Naive B cell (primary cell): ENCODE data around the gene PCDHGA11. TPM values are rescaled to one million over a fixed set of nuclear protein-coding genes. Genes with fewer than 3 reads are reported as not detected.
"Not testable (repeated sequence)": the region's sequence is repeated elsewhere in the genome, so short reads cannot be mapped to it uniquely, and the experiment has no call there.

Source experiments
- ATAC-seq, 2 donors: fragments of 150-1000 bp; cut with Tn5 transposase; 2 replicates each; pipeline ENCODE4 v1.10.0; 2021; ENCODE audit warnings: low read depth in 2 of 2, mild to moderate bottlenecking in 2 of 2, moderate library complexity in 2 of 2
- DNase-seq: peaks from one replicate; pipeline ENCODE4 v3.0.0; 2022
- H3K27ac Mint-ChIP-seq, 6 donors: one replicate each; pipeline ENCODE4 v1.8.0; 2020 to 2022; ENCODE audit warnings: mild to moderate bottlenecking in 6 of 6, mixed read lengths in 6 of 6, moderate library complexity in 5 of 6, inconsistent platforms in 2 of 6
- H3K27me3 Mint-ChIP-seq, 3 donors: one replicate each; pipeline ENCODE4 v1.8.0; 2021 to 2022; ENCODE audit warnings: mixed read lengths in 3 of 3, mild to moderate bottlenecking in 1 of 3
- H3K36me3 Mint-ChIP-seq, 2 donors: one replicate each; pipeline ENCODE4 v1.8.0; 2020 to 2022; ENCODE audit warnings: mixed read lengths in 2 of 2, inconsistent platforms in 1 of 2, mild to moderate bottlenecking in 1 of 2
- H3K4me1 Mint-ChIP-seq, 3 donors: one replicate each; pipeline ENCODE4 v1.8.0; 2020 to 2022; ENCODE audit warnings: mixed read lengths in 3 of 3, inconsistent platforms in 1 of 3, mild to moderate bottlenecking in 1 of 3, moderate library complexity in 1 of 3
- H3K4me3 Mint-ChIP-seq, 8 donors: one replicate each; pipeline ENCODE4 v1.8.0; 2020 to 2022; ENCODE audit warnings: mild to moderate bottlenecking in 8 of 8, mixed read lengths in 8 of 8, moderate library complexity in 8 of 8, inconsistent platforms in 2 of 8
- H3K9me3 Mint-ChIP-seq, 7 donors: one replicate each; pipeline ENCODE4 v1.8.0; 2020 to 2022; ENCODE audit warnings: mixed read lengths in 7 of 7, mild to moderate bottlenecking in 5 of 7, inconsistent platforms in 2 of 7, moderate library complexity in 1 of 7
- polyA plus RNA-seq, 6 donors: library from polyadenylated mRNA; unstranded; fragments of 300-500 nt; fragmentation: Illumina TruSeq; gene quantifications; one replicate each; pipeline ENCODE4 v1.2.3, GENCODE V29; 2021; ENCODE audit warnings: low read depth in 6 of 6

Gene PCDHGA11
- polyA plus RNA-seq, 6 donors from 2014 or later, result not detected

- no peak for ATAC-seq
- Mint-ChIP-seq H3K27ac (peak overlapping the region in 2 of 6 donors; percentile 53 to 75), H3K4me1 (peaks cover 0 to 4% (median 0%) of the 10 kb centered on the region in 3 donors), H3K4me3 (peak overlapping the region in 2 of 8 donors; percentile 2 to 42), H3K9me3 (peaks cover 4 to 82% (median 43%) of the 10 kb centered on the region in 7 donors), H3K27me3 (peaks cover 66 to 79% (median 74%) of the 10 kb centered on the region in 3 donors), H3K36me3 (peaks cover 30% of the 10 kb centered on the region in 2 donors)
- no peak for DNase-seq
Observed at GRCh38 chr5:141389153-141390042, 31.5 kb upstream of the PCDHGA11 start.

GRCh38 chr5:141392429-141393198 is 28.2 kb upstream of the PCDHGA11 start, which contains the start of gene PCDHGA8:
Gene PCDHGA8, plus strand, starts transcription at chr5:141392633. Its CDS starts 181 bp downstream, at chr5:141392814.
- Mint-ChIP-seq H3K27me3 (peaks cover 56 to 77% (median 60%) of the 10 kb centered on the region in 3 donors), H3K9me3 (peaks cover 4 to 70% (median 38%) of the 10 kb centered on the region in 7 donors), H3K4me3 (peak within 1 kb of the TSS in 3 of 8 donors; percentile 12 to 41 (median 21)), H3K27ac (peak within 1 kb of the TSS in 4 of 6 donors; percentile 47 to 81 (median 74)), H3K36me3 (peaks cover 24 to 31% of the 10 kb centered on the region in 2 donors), H3K4me1 (peaks cover 0 to 4% (median 0%) of the 10 kb centered on the region in 3 donors)
- ATAC-seq, result no peak
- DNase-seq, result no peak

GRCh38 chr5:141393267-141393666 is 27.6 kb upstream of the PCDHGA11 start:
- H3K9me3 Mint-ChIP-seq, result peaks cover 4 to 70% (median 37%) of the 10 kb centered on the region in 7 donors
- no peak for ATAC-seq
- peaks cover 24 to 30% of the 10 kb centered on the region in 2 donors for H3K36me3 Mint-ChIP-seq
- peak overlapping the region in 1 of 8 donors; percentile 12 for H3K4me3 Mint-ChIP-seq
- peak overlapping the region in 2 of 6 donors; percentile 47 to 79 for H3K27ac Mint-ChIP-seq
- H3K4me1 Mint-ChIP-seq, result peaks cover 0 to 4% (median 0%) of the 10 kb centered on the region in 3 donors
- peaks cover 55 to 75% (median 57%) of the 10 kb centered on the region in 3 donors for H3K27me3 Mint-ChIP-seq
- no peak for DNase-seq

- ATAC-seq, DNase-seq, H3K4me1 Mint-ChIP-seq: not testable (repeated sequence)
- Mint-ChIP-seq H3K27me3 (peaks cover 52 to 75% (median 55%) of the 10 kb centered on the region in 3 donors), H3K36me3 (peaks cover 16 to 21% of the 10 kb centered on the region in 2 donors), H3K27ac (peak overlapping the region in 2 of 6 donors; percentile 24 to 79), H3K4me3 (peak overlapping the region in 1 of 8 donors; percentile 16), H3K9me3 (peaks cover 4 to 71% (median 38%) of the 10 kb centered on the region in 7 donors)
Observed at GRCh38 chr5:141394401-141395187, 26.3 kb upstream of the PCDHGA11 start.

- Mint-ChIP-seq H3K4me3 (peak within 1 kb of the TSS; percentile 2 to 83 (median 42)), H3K9me3 (peaks cover 4 to 60% (median 34%) of the 10 kb centered on the region in 7 donors), H3K36me3 (peaks cover 12 to 19% of the 10 kb centered on the region in 2 donors), H3K27me3 (peaks cover 47 to 74% (median 52%) of the 10 kb centered on the region in 3 donors), H3K27ac (peak within 1 kb of the TSS in 1 of 6 donors; percentile 63)
- peak; percentile 58 to 61 for ATAC-seq
- DNase-seq, H3K4me1 Mint-ChIP-seq: not testable (repeated sequence)
Observed at GRCh38 chr5:141397756-141398551, 22.9 kb upstream of the PCDHGA11 start, which contains the start of gene PCDHGB5. Gene PCDHGB5, plus strand, starts transcription at chr5:141397947. Its CDS starts 181 bp downstream, at chr5:141398128.

- peaks cover 9 to 25% of the 10 kb centered on the region in 2 donors for H3K36me3 Mint-ChIP-seq
- peak overlapping the region in 1 of 8 donors; percentile 29 for H3K4me3 Mint-ChIP-seq
- peak overlapping the region in 1 of 6 donors; percentile 63 for H3K27ac Mint-ChIP-seq
- DNase-seq, result no peak
- H3K4me1 Mint-ChIP-seq, result peaks cover 0 to 3% (median 0%) of the 10 kb centered on the region in 3 donors
- peaks cover 50 to 74% (median 57%) of the 10 kb centered on the region in 3 donors for H3K27me3 Mint-ChIP-seq
- ATAC-seq, result no peak
- H3K9me3 Mint-ChIP-seq, result peaks cover 4 to 61% (median 35%) of the 10 kb centered on the region in 7 donors
Observed at GRCh38 chr5:141398608-141399007, 22.2 kb upstream of the PCDHGA11 start.

- H3K9me3 Mint-ChIP-seq, result peaks cover 4 to 56% (median 35%) of the 10 kb centered on the region in 7 donors
- peaks cover 52 to 76% (median 58%) of the 10 kb centered on the region in 3 donors for H3K27me3 Mint-ChIP-seq
- no peak for DNase-seq
- H3K36me3 Mint-ChIP-seq, result peaks cover 4 to 27% of the 10 kb centered on the region in 2 donors
- H3K27ac Mint-ChIP-seq, result peak overlapping the region in 3 of 6 donors; percentile 58 to 92 (median 81)
- peak overlapping the region in 2 of 8 donors; percentile 20 to 30 for H3K4me3 Mint-ChIP-seq
- peaks cover 0 to 3% (median 0%) of the 10 kb centered on the region in 3 donors for H3K4me1 Mint-ChIP-seq
- ATAC-seq, result no peak
Observed at GRCh38 chr5:141399555-141400258, 21.1 kb upstream of the PCDHGA11 start.

- ATAC-seq, result no peak
- H3K4me3 Mint-ChIP-seq, result peak within 1 kb of the TSS; percentile 65 to 89 (median 78)
- DNase-seq, result no peak
- peaks cover 0 to 5% (median 3%) of the 10 kb centered on the region in 3 donors for H3K4me1 Mint-ChIP-seq
- H3K36me3 Mint-ChIP-seq, result peaks cover 4 to 37% of the 10 kb centered on the region in 2 donors
- H3K27me3 Mint-ChIP-seq, result peaks cover 57 to 78% (median 69%) of the 10 kb centered on the region in 3 donors
- peak within 1 kb of the TSS in 2 of 6 donors; percentile 56 to 82 for H3K27ac Mint-ChIP-seq
- H3K9me3 Mint-ChIP-seq, result peaks cover 4 to 61% (median 42%) of the 10 kb centered on the region in 7 donors
Observed at GRCh38 chr5:141402553-141403243, 18.2 kb upstream of the PCDHGA11 start, which contains the start of gene PCDHGA9. Gene PCDHGA9, plus strand, starts transcription at chr5:141402778. Its CDS starts 175 bp downstream, at chr5:141402953.

GRCh38 chr5:141403387-141403786 is 17.5 kb upstream of the PCDHGA11 start:
- H3K27ac Mint-ChIP-seq, result peak overlapping the region in 2 of 6 donors; percentile 24 to 81
- H3K9me3 Mint-ChIP-seq, result peaks cover 4 to 68% (median 46%) of the 10 kb centered on the region in 7 donors
- no peak for ATAC-seq
- H3K27me3 Mint-ChIP-seq, result peaks cover 59 to 84% (median 74%) of the 10 kb centered on the region in 3 donors
- peaks cover 0 to 12% (median 3%) of the 10 kb centered on the region in 3 donors for H3K4me1 Mint-ChIP-seq
- peaks cover 4 to 42% of the 10 kb centered on the region in 2 donors for H3K36me3 Mint-ChIP-seq
- peak overlapping the region in 3 of 8 donors; percentile 5 to 75 (median 18) for H3K4me3 Mint-ChIP-seq
- no peak for DNase-seq

GRCh38 chr5:141407790-141408505 is 12.9 kb upstream of the PCDHGA11 start, which contains the start of gene PCDHGB6:
Gene PCDHGB6, plus strand, starts transcription at chr5:141408021. Its CDS starts 182 bp downstream, at chr5:141408203.
- Mint-ChIP-seq H3K4me3 (peak within 1 kb of the TSS; percentile 35 to 86 (median 62)), H3K27me3 (peaks cover 61 to 72% (median 63%) of the 10 kb centered on the region in 3 donors), H3K36me3 (peaks cover 11 to 50% of the 10 kb centered on the region in 2 donors), H3K9me3 (peaks cover 5 to 67% (median 41%) of the 10 kb centered on the region in 7 donors), H3K27ac (peak within 1 kb of the TSS in 3 of 6 donors; percentile 20 to 53 (median 28)), H3K4me1 (peaks cover 3 to 15% (median 4%) of the 10 kb centered on the region in 3 donors)
- ATAC-seq, result peak; percentile 16 to 38
- DNase-seq, result not testable (repeated sequence)
